HepG2 (cell line): ENCODE measurements around the gene TUBB4A. TPM values are rescaled to one million over a fixed set of nuclear protein-coding genes. Genes with fewer than 3 reads are reported as not detected.

Source experiments
- ATAC-seq: fragments of 200-7000 bp; cut with Tn5 transposase; 3 replicates; pipeline ENCODE4 v1.9.1; 2020; ENCODE audit warnings: mild to moderate bottlenecking, moderate library complexity
- BruUV-seq: library from RNA; stranded (reverse); fragments of 400-500 nt; replicated peaks from 2 replicates; lab custom pipeline; 2021; lab: Mats Ljungman, UMichigan
- CTCF ChIA-PET: fragments of 300-600 bp; formaldehyde crosslinking; extraction: SDS; loops from one replicate; lab custom pipeline; 2021; ENCODE audit warnings: low total read pairs, inconsistent platforms, low intra/inter-chr PET ratio; lab: Yijun Ruan, JAX
- POLR2A ChIA-PET: fragments of 350-600 bp; sonication (Branson Sonifier 250); formaldehyde crosslinking; loops from one replicate; lab custom pipeline; 2020; ENCODE audit warnings: antibody characterized with exemption, inconsistent platforms; lab: Yijun Ruan, JAX
- DNase-seq: peaks from one replicate; pipeline ENCODE4 v3.0.0-alpha.2; 2015; ENCODE audit warnings: low spot score
- FAIRE-seq: peaks from 3 replicates; lab custom pipeline; 2011; peaks lifted over from hg19 to GRCh38; lab: Jason Lieb, UNC
- H2AFZ ChIP-seq: one replicate; pipeline ENCODE4 v1.6.1; 2011; ENCODE audit warnings: low read length, inconsistent platforms
- H3K27ac ChIP-seq: fragments of 300-600 bp; 3 replicates; pipeline ENCODE4 v1.8.0; 2011; ENCODE audit warnings: mixed run types, mild to moderate bottlenecking, mixed read lengths, low read length, inconsistent platforms; ENCODE audit not compliant: insufficient read depth; ENCODE audit errors: extremely low read length
- H3K27me3 ChIP-seq, 2 experiments: fragments of 200-600 bp in 1 of 2; 2 replicates in 1 of 2; 3 replicates in 1 of 2; pipeline versions ENCODE4 v1.6.0 to v1.8.0; 2011; ENCODE audit warnings: low read length in 2 of 2, mild to moderate bottlenecking in 2 of 2, moderate library complexity in 2 of 2, inconsistent platforms in 1 of 2; ENCODE audit not compliant: insufficient read depth in 2 of 2, control insufficient read depth in 1 of 2
- H3K36me3 ChIP-seq, 2 experiments: fragments of 200-600 bp in 1 of 2; replicated peaks in 1 of 2; 2 replicates in 1 of 2; 3 replicates in 1 of 2; pipeline versions ENCODE4 v1.5.1 to v1.8.0; 2011; ENCODE audit warnings: low read length in 2 of 2, inconsistent platforms in 1 of 2; ENCODE audit not compliant: insufficient read depth in 2 of 2, control insufficient read depth in 1 of 2
- H3K4me1 ChIP-seq: 2 replicates; pipeline ENCODE4 v1.5.1; 2012; ENCODE audit warnings: low read length, inconsistent platforms; ENCODE audit not compliant: insufficient read depth
- H3K4me2 ChIP-seq: 2 replicates; pipeline ENCODE4 v1.6.0; 2011; ENCODE audit warnings: low read depth, low read length, inconsistent platforms
- H3K4me3 ChIP-seq, 3 experiments: fragments of 200-600 bp in 1 of 3; sonication (generic), shearing (Covaris generic) in 1 of 3; replicated peaks in 1 of 3; 2 replicates each; pipeline ENCODE4 v1.5.1; 2011 to 2016; ENCODE audit warnings: low read length in 3 of 3, inconsistent platforms in 2 of 3, low read depth in 2 of 3, mild to moderate bottlenecking in 2 of 3, control low read depth in 1 of 3, mixed read lengths in 1 of 3; ENCODE audit not compliant: insufficient read depth in 1 of 3
- H3K79me2 ChIP-seq: one replicate; pipeline ENCODE4 v1.6.1; 2011; ENCODE audit warnings: low read length, inconsistent platforms; ENCODE audit not compliant: insufficient read depth
- H3K9ac ChIP-seq: 2 replicates; pipeline ENCODE4 v1.6.0; 2011; ENCODE audit warnings: mild to moderate bottlenecking, low read depth, low read length, inconsistent platforms; ENCODE audit not compliant: insufficient read depth
- H3K9me3 ChIP-seq: 2 replicates; pipeline ENCODE4 v1.5.1; 2012; ENCODE audit warnings: mild to moderate bottlenecking, low read length
- H4K20me1 ChIP-seq: 2 replicates; pipeline ENCODE4 v1.6.0; 2011; ENCODE audit warnings: inconsistent platforms, mild to moderate bottlenecking, low read length, moderate library complexity; ENCODE audit not compliant: insufficient read depth
- HIC2 ChIP-seq: sonication (generic); formaldehyde crosslinking; IDR thresholded peaks from 2 replicates; pipeline ENCODE4 v1.9.0; 2022; ENCODE audit warnings: low read depth, missing genetic modification reagents
- KDM5B ChIP-seq: sonication (generic); formaldehyde crosslinking; IDR thresholded peaks from 2 replicates; pipeline ENCODE4 v1.4.0; 2020; ENCODE audit warnings: missing genetic modification reagents, mild to moderate bottlenecking, borderline replicate concordance
- MXD1 ChIP-seq: sonication (generic); formaldehyde crosslinking; IDR thresholded peaks from 2 replicates; pipeline ENCODE4 v1.4.0; 2020; ENCODE audit warnings: mild to moderate bottlenecking, missing genetic modification reagents
- NCOA2 ChIP-seq: sonication (generic); formaldehyde crosslinking; IDR thresholded peaks from 2 replicates; pipeline ENCODE4 v1.8.0; 2022; ENCODE audit warnings: inconsistent platforms
- SAP130 ChIP-seq: IDR thresholded peaks from 2 replicates; pipeline ENCODE4 v1.6.1; 2016; ENCODE audit warnings: low read depth
- WIZ ChIP-seq: sonication (generic); formaldehyde crosslinking; IDR thresholded peaks from 2 replicates; pipeline ENCODE4 v1.5.1; 2020; ENCODE audit warnings: mild to moderate bottlenecking, missing genetic modification reagents
- ZNF180 ChIP-seq: sonication (generic); formaldehyde crosslinking; IDR thresholded peaks from 2 replicates; pipeline ENCODE4 v1.4.0; 2020; ENCODE audit warnings: low read depth, missing genetic modification reagents, borderline replicate concordance
- ZNF709 ChIP-seq: sonication (generic); formaldehyde crosslinking; IDR thresholded peaks from 2 replicates; pipeline ENCODE4 v1.5.0; 2020; ENCODE audit warnings: mild to moderate bottlenecking, missing genetic modification reagents
- ZNF770 ChIP-seq: sonication (generic); formaldehyde crosslinking; IDR thresholded peaks from 2 replicates; pipeline ENCODE4 v1.5.0; 2020; ENCODE audit warnings: mild to moderate bottlenecking, missing genetic modification reagents
- WGBS: methylation state at CpG from one replicate; pipeline ENCODE4 v1.1.6; 2017; ENCODE audit warnings: low lambda C conversion rate; 5-methylcytosine and 5-hydroxymethylcytosine counted together
- in situ Hi-C: cut with HindIII; loops from 2 replicates; pipeline ENCODE4 v1.10.0; 2017; ENCODE audit warnings: low pct_unique_long_range_greater_than_20kb; ENCODE audit not compliant: extremely low pct_ligation_motif_present
- intact Hi-C: fragments of 100-400 bp; cut with micrococcal nuclease; formaldehyde crosslinking; loops from one replicate; pipeline ENCODE4 v1.10.0; 2022; ENCODE audit not compliant: unreplicated experiment
- polyA plus RNA-seq, 8 experiments: library from polyadenylated mRNA; depleted of rRNA in 3 of 8; stranded (reverse) in 7 of 8; unstranded in 1 of 8; fragments of >200 nt; fragmentation: Illumina TruSeq in 4 of 8; extraction: Trizol in 4 of 8; gene quantifications; 2 replicates each; pipeline versions ENCODE4 v1.2.1 to v1.2.3, GENCODE V29; 2011 to 2016; ENCODE audit warnings: low read depth in 4 of 8, missing spikeins in 1 of 8, mixed read lengths in 1 of 8; ENCODE audit not compliant: insufficient read depth in 1 of 8
- total RNA-seq, 5 experiments: library from RNA; depleted of rRNA; stranded (reverse); fragments of >200 nt; fragmentation: Illumina TruSeq; extraction: Trizol; gene quantifications; 2 replicates each; pipeline ENCODE4 v1.2.3, GENCODE V29; 2016; ENCODE audit warnings: low read depth in 1 of 5

The TUBB4A gene
- total and polyA plus RNA-seq, 2 of the 13 experiments (the other 11 are each of a cell fraction or from before 2014, with no cell fraction given), result not detected

- no peak for TF ChIP-seq HIC2 (CRISPR knock-in tag)
- TF ChIP-seq MXD1 (CRISPR knock-in tag), result no peak
- TF ChIP-seq ZNF180, result no peak
- no peak for TF ChIP-seq NCOA2 (CRISPR knock-in tag)
- TF ChIP-seq SAP130 (CRISPR knock-in tag), result no peak
- no peak for TF ChIP-seq WIZ
- TF ChIP-seq KDM5B (CRISPR knock-in tag), result no peak
- TF ChIP-seq, all 625 proteins: peak for 0
Measured at GRCh38 chr19:6483235-6483634, 18.9 kb downstream of the TUBB4A start (continued).

- in situ Hi-C loops, result no loop called here
- Histone ChIP-seq H3K79me2 (no peaks in the 10 kb centered on the region), H3K4me1 (peaks cover 18% of the 10 kb centered on the region), H3K36me3 (no peaks in the 10 kb centered on the region), H4K20me1 (no peaks in the 10 kb centered on the region), H3K27me3 (peaks cover 2 to 16% of the 10 kb centered on the region in 2 experiments; a peak in 3 of 5 replicates), H2AFZ (no peak overlapping the region), H3K4me2 (peak overlapping the region; percentile 18; the same call in 1 of the 2 replicates), H3K27ac (no peak overlapping the region), H3K9ac (no peak overlapping the region), H3K9me3 (no peaks in the 10 kb centered on the region), H3K4me3 (no peak overlapping the region)
- BruUV-seq, result no TSS peak
- FAIRE-seq (no peak), ATAC-seq (no peak), DNase-seq (no peak)
- intact Hi-C loops, result loop anchor here (10.0 kb wide), 1 partner anchor 382 kb away; no protein-coding TSS in a partner anchor
- ChIA-PET CTCF (interaction anchor here (1.1 to 1.3 kb wide), 2 partner anchors 34 to 381 kb away, joined by 3 to 6 read pairs; no protein-coding TSS in a partner anchor), POLR2A (no interaction called here)
- TF ChIP-seq ZNF709 (CRISPR knock-in tag) (no peak), ZNF770 (peak; percentile 69; the same call in 1 of the 2 replicates)
- 86% methylated on average over 8 of the region's 8 CpGs for WGBS
Measured at GRCh38 chr19:6482343-6482686, 19.8 kb downstream of the TUBB4A start.
